B cell (primary cell): Measurements from ENCODE around the gene DIS3L2. TPM values are rescaled to one million over a fixed set of nuclear protein-coding genes. Genes with fewer than 3 reads are reported as not detected.
"Not testable (repeated sequence)": the region's sequence is repeated elsewhere in the genome, so short reads cannot be mapped to it uniquely, and the experiment has no call there.

Experiments used
- ATAC-seq: fragments of 200-7000 bp; cut with Tn5 transposase; one replicate; pipeline ENCODE4 v1.10.0; 2021; ENCODE audit warnings: low read depth, mild to moderate bottlenecking, moderate number of reproducible peaks, moderate library complexity
- CTCF ChIA-PET: fragments of 350-600 bp; sonication (Branson Sonifier 250); formaldehyde crosslinking; loops from one replicate; lab custom pipeline; 2021; ENCODE audit warnings: antibody characterized with exemption, inconsistent platforms; lab: Charles Lee
- POLR2A ChIA-PET: fragments of 350-600 bp; sonication (Branson Sonifier 250); formaldehyde crosslinking; loops from one replicate; lab custom pipeline; 2021; ENCODE audit warnings: antibody characterized with exemption; lab: Charles Lee
- DNase-seq: peaks from one replicate; pipeline ENCODE4 v3.0.0; 2013
- H2AFZ ChIP-seq: 2 replicates; pipeline ENCODE4 v1.6.1; 2012; ENCODE audit warnings: mild to moderate bottlenecking, low read depth, low read length; ENCODE audit not compliant: insufficient read depth, poor library complexity, severe bottlenecking
- H3K27ac ChIP-seq, 2 donors: 1 replicate in 1 of 2; 2 replicates in 1 of 2; pipeline ENCODE4 v1.5.1; 2012 to 2013; ENCODE audit warnings: low read length in 2 of 2, mild to moderate bottlenecking in 2 of 2, moderate library complexity in 1 of 2
- H3K27me3 ChIP-seq, 4 experiments: fragments of 200-600 bp in 1 of 4; sonication (generic) in 1 of 4; replicated peaks in 1 of 4; 1 replicate in 2 of 4; 2 replicates in 2 of 4; pipeline versions ENCODE4 v1.6.1 to v1.7.0; 2013 to 2016; ENCODE audit warnings: low read length in 3 of 4, mild to moderate bottlenecking in 2 of 4, mixed read lengths in 1 of 4, moderate library complexity in 1 of 4; ENCODE audit not compliant: insufficient read depth in 4 of 4, control insufficient read depth in 3 of 4; ENCODE audit errors: control extremely low read depth in 1 of 4
- H3K36me3 ChIP-seq, 2 experiments: replicated peaks in 1 of 2; 1 replicate in 1 of 2; 2 replicates in 1 of 2; pipeline versions ENCODE4 v1.6.1 to v1.7.1; 2013; ENCODE audit warnings: low read length in 1 of 2; ENCODE audit not compliant: insufficient read depth in 2 of 2, control insufficient read depth in 1 of 2; ENCODE audit errors: control extremely low read depth in 1 of 2, extremely low read depth in 1 of 2
- H3K4me1 ChIP-seq, 2 donors: fragments of 200-600 bp in 1 of 2; sonication (generic) in 1 of 2; 1 replicate in 1 of 2; 2 replicates in 1 of 2; pipeline versions ENCODE4 v1.5.1 to v1.6.1; 2013 to 2017; ENCODE audit warnings: low read length in 2 of 2; ENCODE audit not compliant: control insufficient read depth in 2 of 2, insufficient read depth in 2 of 2
- H3K4me2 ChIP-seq: replicated peaks from 2 replicates; pipeline ENCODE3; 2012; ENCODE audit warnings: mild to moderate bottlenecking, low read depth, low read length; ENCODE audit not compliant: poor library complexity, severe bottlenecking
- H3K4me3 ChIP-seq, 5 experiments: fragments of 200-600 bp in 1 of 5; sonication (generic) in 1 of 5; 1 replicate in 3 of 5; 2 replicates in 2 of 5; pipeline versions ENCODE4 v1.5.1 to v1.7.0; 2011 to 2016; ENCODE audit warnings: low read length in 4 of 5, mild to moderate bottlenecking in 4 of 5, low read depth in 2 of 5, control low read depth in 1 of 5, moderate library complexity in 1 of 5; ENCODE audit not compliant: insufficient read depth in 1 of 5; ENCODE audit errors: control extremely low read depth in 1 of 5, extremely low read depth in 1 of 5
- H3K79me2 ChIP-seq: fragments of 200-600 bp; sonication (generic); one replicate; pipeline ENCODE4 v1.6.0; 2016; ENCODE audit warnings: low read length; ENCODE audit not compliant: control insufficient read depth, insufficient read depth
- H3K9ac ChIP-seq: fragments of 200-600 bp; sonication (generic); 2 replicates; pipeline ENCODE4 v1.6.1; 2017; ENCODE audit warnings: mild to moderate bottlenecking, low read length, moderate library complexity
- H3K9me3 ChIP-seq, 3 donors: one replicate each; pipeline versions ENCODE4 v1.6.1 to v1.7.1; 2013; ENCODE audit warnings: low read length in 2 of 3; ENCODE audit not compliant: control insufficient read depth in 2 of 3, insufficient read depth in 1 of 3; ENCODE audit errors: control extremely low read depth in 1 of 3
- H4K20me1 ChIP-seq: 2 replicates; pipeline ENCODE4 v1.6.0; 2012; ENCODE audit warnings: mild to moderate bottlenecking, low read length; ENCODE audit not compliant: insufficient read depth, control insufficient read depth, poor library complexity, severe bottlenecking
- H3K27ac Mint-ChIP-seq: one replicate; pipeline ENCODE4 v1.8.0; 2021; ENCODE audit warnings: mixed read lengths
- H3K27me3 Mint-ChIP-seq: one replicate; pipeline ENCODE4 v1.8.0; 2021; ENCODE audit warnings: mixed read lengths
- H3K4me1 Mint-ChIP-seq: one replicate; pipeline ENCODE4 v1.8.0; 2021; ENCODE audit warnings: mixed read lengths
- H3K4me3 Mint-ChIP-seq: one replicate; pipeline ENCODE4 v1.8.0; 2021; ENCODE audit warnings: mixed read lengths
- H3K9me3 Mint-ChIP-seq: one replicate; pipeline ENCODE4 v1.8.0; 2022; ENCODE audit warnings: mixed read lengths; ENCODE audit not compliant: insufficient read depth
- CTCF ChIP-seq: fragments of 200-600 bp; IDR thresholded peaks from one replicate; pipeline ENCODE4 v1.8.0; 2022; ENCODE audit warnings: antibody characterized with exemption, mild to moderate bottlenecking
- EZH2 ChIP-seq: IDR thresholded peaks from 2 replicates; pipeline ENCODE4 v1.6.1; 2012; ENCODE audit warnings: borderline replicate concordance, low read depth, mild to moderate bottlenecking, moderate library complexity, low read length; ENCODE audit not compliant: insufficient read depth, poor library complexity, severe bottlenecking
- WGBS: methylation state at CpG from one replicate; pipeline ENCODE4 v1.1.5; 2013; ENCODE audit warnings: missing lambda C conversion rate; ENCODE audit not compliant: insufficient coverage; 5-methylcytosine and 5-hydroxymethylcytosine counted together
- intact Hi-C: fragments of 100-400 bp; cut with micrococcal nuclease; formaldehyde crosslinking; loops from one replicate; pipeline ENCODE4 v1.10.0; 2022
- polyA plus RNA-seq: library from polyadenylated mRNA; depleted of rRNA; stranded (reverse); fragments of >200 nt; gene quantifications from 2 replicates; pipeline ENCODE4 v1.2.3, GENCODE V29; 2012
- total RNA-seq, 2 donors: library from RNA; stranded (reverse); fragments of 120-200 nt in 1 of 2; gene quantifications; 1 replicate in 1 of 2; 2 replicates in 1 of 2; pipeline versions ENCODE4 v1.2.3 to v1.2.4, GENCODE V29; 2013 to 2022

DIS3L2 gene
- total and polyA plus RNA-seq, 2 donors (not counting 1 experiment from before 2014, with no cell fraction given): 34.5 to 70.1 TPM

GRCh38 chr2:232030229-232030628, 68.7 kb downstream of the DIS3L2 start:
- H3K79me2 ChIP-seq: no peaks in the 10 kb centered on the region
- H3K27me3 ChIP-seq: no peaks in the 10 kb centered on the region
- POLR2A ChIA-PET: no interaction called here
- CTCF ChIA-PET: no interaction called here
- TF ChIP-seq CTCF: no peak
- TF ChIP-seq EZH2: no peak
- Mint-ChIP-seq H3K4me1 (peaks cover 4% of the 10 kb centered on the region), H3K27ac (no peak overlapping the region), H3K27me3 (no peaks in the 10 kb centered on the region), H3K9me3 (no peaks in the 10 kb centered on the region), H3K4me3 (no peak overlapping the region)
- no peak overlapping the region for H3K4me2 ChIP-seq
- DNase-seq (no peak), ATAC-seq (no peak)
- no peaks in the 10 kb centered on the region for H3K9me3 ChIP-seq
- no peak overlapping the region for H3K27ac ChIP-seq
- intact Hi-C loops: no loop called here
- no peak overlapping the region for H3K4me3 ChIP-seq
- no peak overlapping the region for H2AFZ ChIP-seq
- H3K36me3 ChIP-seq: peaks cover 0 to 12% of the 10 kb centered on the region in 2 experiments
- no peak overlapping the region for H3K9ac ChIP-seq
- 100% methylated on average over 2 of the region's 2 CpGs for WGBS
- H4K20me1 ChIP-seq: no peaks in the 10 kb centered on the region
- peaks cover 0 to 3% of the 10 kb centered on the region in 2 donors for H3K4me1 ChIP-seq

- H3K36me3 ChIP-seq, ATAC-seq, H3K27me3 ChIP-seq, H3K9me3 Mint-ChIP-seq, DNase-seq, intact Hi-C loops, H2AFZ ChIP-seq, H3K4me1 Mint-ChIP-seq, H3K27ac ChIP-seq, H3K4me1 ChIP-seq, POLR2A ChIA-PET, H3K4me2 ChIP-seq, H3K4me3 Mint-ChIP-seq, H3K9ac ChIP-seq, CTCF ChIA-PET, H3K27ac Mint-ChIP-seq, H3K27me3 Mint-ChIP-seq, H3K4me3 ChIP-seq, H4K20me1 ChIP-seq: not testable (repeated sequence)
- Histone ChIP-seq H3K9me3 (peaks cover 0 to 11% (median 0%) of the 10 kb centered on the region in 3 donors), H3K79me2 (peaks cover 14% of the 10 kb centered on the region)
- no CpG with 5 or more reads among the region's 2 CpGs for WGBS
Measured at GRCh38 chr2:232035292-232035691, 73.8 kb downstream of the DIS3L2 start.

GRCh38 chr2:232036876-232037275, 75.4 kb downstream of the DIS3L2 start:
- H4K20me1 ChIP-seq, H3K27ac ChIP-seq, DNase-seq, H3K4me1 Mint-ChIP-seq, H2AFZ ChIP-seq, H3K9ac ChIP-seq, intact Hi-C loops, H3K36me3 ChIP-seq, H3K9me3 Mint-ChIP-seq, H3K4me2 ChIP-seq, POLR2A ChIA-PET, H3K27me3 ChIP-seq, H3K4me3 Mint-ChIP-seq, H3K27ac Mint-ChIP-seq, CTCF ChIA-PET, H3K27me3 Mint-ChIP-seq, ATAC-seq, H3K4me3 ChIP-seq, H3K4me1 ChIP-seq: not testable (repeated sequence)
- peaks cover 0 to 11% (median 0%) of the 10 kb centered on the region in 3 donors for H3K9me3 ChIP-seq
- H3K79me2 ChIP-seq: peaks cover 14% of the 10 kb centered on the region
- WGBS: 100% methylated on average over 4 of the region's 4 CpGs
